Mammary epithelial cell (primary cell): ENCODE data around the gene PIWIL4.

Experiments
- EZH2 ChIP-seq: IDR thresholded peaks from 2 replicates; pipeline ENCODE4 v1.6.1; 2012; ENCODE audit warnings: low read length, inconsistent platforms, borderline replicate concordance
- TF ChIP-seq, protein P1 (sequence below), 2 donors: IDR thresholded peaks in 1 of 2; conservative IDR thresholded peaks in 1 of 2; 2 replicates each; pipeline ENCODE4 v1.5.1; 2011 to 2012; ENCODE audit warnings: inconsistent platforms in 2 of 2, low read length in 2 of 2, mild to moderate bottlenecking in 2 of 2, control low read depth in 1 of 2, low read depth in 1 of 2; ENCODE audit not compliant: insufficient read depth in 1 of 2; ENCODE audit errors: extremely low read depth in 1 of 2

DNA sequence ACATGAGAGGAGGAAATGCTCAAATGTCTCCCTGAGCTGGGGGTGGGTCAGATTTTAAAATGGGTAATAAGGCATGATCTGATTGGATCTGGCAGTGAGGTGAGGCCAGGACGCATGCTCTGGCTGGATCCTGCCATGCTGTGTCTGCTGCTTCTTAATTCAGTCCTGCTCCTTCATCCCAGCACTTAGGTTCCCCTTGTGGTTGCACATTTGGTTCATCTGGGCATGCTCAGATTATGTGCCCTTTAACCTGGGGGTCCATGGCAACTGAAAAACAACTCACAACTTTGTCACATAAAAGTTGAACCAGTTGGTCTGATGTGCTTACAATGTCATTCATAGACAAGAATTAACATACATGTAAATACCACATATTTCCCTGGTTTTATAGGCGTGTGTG, 67.9 kb downstream of the PIWIL4 start:
- TF ChIP-seq, protein P1, sequence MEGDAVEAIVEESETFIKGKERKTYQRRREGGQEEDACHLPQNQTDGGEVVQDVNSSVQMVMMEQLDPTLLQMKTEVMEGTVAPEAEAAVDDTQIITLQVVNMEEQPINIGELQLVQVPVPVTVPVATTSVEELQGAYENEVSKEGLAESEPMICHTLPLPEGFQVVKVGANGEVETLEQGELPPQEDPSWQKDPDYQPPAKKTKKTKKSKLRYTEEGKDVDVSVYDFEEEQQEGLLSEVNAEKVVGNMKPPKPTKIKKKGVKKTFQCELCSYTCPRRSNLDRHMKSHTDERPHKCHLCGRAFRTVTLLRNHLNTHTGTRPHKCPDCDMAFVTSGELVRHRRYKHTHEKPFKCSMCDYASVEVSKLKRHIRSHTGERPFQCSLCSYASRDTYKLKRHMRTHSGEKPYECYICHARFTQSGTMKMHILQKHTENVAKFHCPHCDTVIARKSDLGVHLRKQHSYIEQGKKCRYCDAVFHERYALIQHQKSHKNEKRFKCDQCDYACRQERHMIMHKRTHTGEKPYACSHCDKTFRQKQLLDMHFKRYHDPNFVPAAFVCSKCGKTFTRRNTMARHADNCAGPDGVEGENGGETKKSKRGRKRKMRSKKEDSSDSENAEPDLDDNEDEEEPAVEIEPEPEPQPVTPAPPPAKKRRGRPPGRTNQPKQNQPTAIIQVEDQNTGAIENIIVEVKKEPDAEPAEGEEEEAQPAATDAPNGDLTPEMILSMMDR (conservative IDR thresholded peaks at IDR 0.05 in 1 of 2, IDR thresholded peaks at IDR 0.05 in 1 of 2; ENCODE audit: extremely low read depth in 1 of 2, insufficient read depth in 1 of 2, low read depth in 1 of 2, low read length in 2 of 2), result no peak
- TF ChIP-seq EZH2, result no peak
